H1 (cell line): ENCODE measurements around the gene SEPTIN1. TPM values are rescaled to one million over a fixed set of nuclear protein-coding genes. Genes with fewer than 3 reads are reported as not detected.

Experiments used
- CTCF ChIA-PET: fragments of 300-600 bp; sonication (Branson Sonifier 250); formaldehyde crosslinking; loops from one replicate; lab custom pipeline; 2021; ENCODE audit not compliant: partially characterized antibody; lab: Charles Lee
- POLR2A ChIA-PET: fragments of 300-600 bp; sonication (Branson Sonifier 250); formaldehyde crosslinking; loops from one replicate; lab custom pipeline; 2021; ENCODE audit warnings: inconsistent platforms; ENCODE audit not compliant: partially characterized antibody; lab: Charles Lee
- DNase-seq, 2 experiments: peaks; one replicate each; pipeline versions ENCODE4 v3.0.0 to v3.0.0-alpha.2; 2010 to 2022; ENCODE audit warnings: low spot score in 2 of 2, low read depth in 1 of 2, mixed read lengths in 1 of 2
- FAIRE-seq: peaks from 2 replicates; lab custom pipeline; 2011; peaks lifted over from hg19 to GRCh38; lab: Jason Lieb, UNC
- H2AFZ ChIP-seq: 2 replicates; pipeline ENCODE4 v1.8.1; 2012; ENCODE audit warnings: low read length, inconsistent platforms
- H2AK5ac ChIP-seq: 2 replicates; pipeline ENCODE4 v1.6.1; 2013; ENCODE audit warnings: low read depth, low read length
- H2BK120ac ChIP-seq: replicated peaks from 2 replicates; pipeline ENCODE3; 2013; ENCODE audit warnings: low read depth, low read length, inconsistent platforms
- H2BK12ac ChIP-seq: 2 replicates; pipeline ENCODE4 v1.6.1; 2013; ENCODE audit warnings: low read depth, low read length
- H2BK15ac ChIP-seq: 2 replicates; pipeline ENCODE4 v1.6.1; 2013; ENCODE audit warnings: low read length
- H2BK20ac ChIP-seq: 2 replicates; pipeline ENCODE4 v1.6.1; 2013; ENCODE audit warnings: low read length
- H2BK5ac ChIP-seq: 2 replicates; pipeline ENCODE4 v1.6.1; 2013; ENCODE audit warnings: low read depth, low read length
- H3K14ac ChIP-seq: 2 replicates; pipeline ENCODE4 v1.6.1; 2013; ENCODE audit warnings: inconsistent platforms; ENCODE audit not compliant: insufficient read length
- H3K18ac ChIP-seq: 2 replicates; pipeline ENCODE4 v1.6.1; 2013; ENCODE audit warnings: low read length; ENCODE audit errors: extremely low read depth
- H3K23ac ChIP-seq: 2 replicates; pipeline ENCODE4 v1.6.1; 2013; ENCODE audit warnings: inconsistent platforms; ENCODE audit not compliant: insufficient read length
- H3K23me2 ChIP-seq: 2 replicates; pipeline ENCODE4 v1.6.1; 2013; ENCODE audit warnings: low read depth, low read length
- H3K27ac ChIP-seq: 2 replicates; pipeline ENCODE4 v1.6.1; 2011; ENCODE audit warnings: low read depth, low read length, inconsistent platforms
- H3K27me3 ChIP-seq, 4 experiments: replicated peaks in 1 of 4; 1 replicate in 1 of 4; 2 replicates in 3 of 4; pipeline versions ENCODE4 v1.6.1 to v1.8.1; 2011 to 2013; ENCODE audit warnings: low read length in 3 of 4, mild to moderate bottlenecking in 3 of 4, inconsistent platforms in 2 of 4, mixed read lengths in 2 of 4, moderate library complexity in 1 of 4; ENCODE audit not compliant: control insufficient read depth in 3 of 4, insufficient read depth in 3 of 4; ENCODE audit errors: extremely low read depth in 1 of 4
- H3K36me3 ChIP-seq, 4 experiments: 2 replicates each; pipeline versions ENCODE4 v1.6.1 to v1.8.1; 2011 to 2013; ENCODE audit warnings: mild to moderate bottlenecking in 4 of 4, low read length in 3 of 4, moderate library complexity in 2 of 4, control low read depth in 1 of 4, inconsistent platforms in 1 of 4; ENCODE audit not compliant: insufficient read depth in 4 of 4, control insufficient read depth in 2 of 4
- H3K4ac ChIP-seq: replicated peaks from 2 replicates; pipeline ENCODE3; 2013; ENCODE audit warnings: low read length, low read depth, mixed read lengths, inconsistent platforms; ENCODE audit not compliant: insufficient read length
- H3K4me1 ChIP-seq, 4 experiments: replicated peaks in 1 of 4; 1 replicate in 1 of 4; 2 replicates in 3 of 4; pipeline versions ENCODE4 v1.6.1 to v1.8.1; 2011 to 2013; ENCODE audit warnings: low read length in 3 of 4, inconsistent platforms in 2 of 4, mixed read lengths in 1 of 4; ENCODE audit not compliant: insufficient read depth in 4 of 4, control insufficient read depth in 3 of 4
- H3K4me2 ChIP-seq, 2 experiments: 2 replicates each; pipeline versions ENCODE4 v1.6.1 to v1.8.1; 2011 to 2013; ENCODE audit warnings: low read depth in 2 of 2, low read length in 2 of 2, control low read depth in 1 of 2, inconsistent platforms in 1 of 2, mild to moderate bottlenecking in 1 of 2; ENCODE audit not compliant: insufficient read depth in 1 of 2
- H3K4me3 ChIP-seq, 4 experiments: fragments of 200-600, 300-600 bp in 1 of 4; sonication (generic), shearing (Covaris generic), sonication (Bioruptor Twin) in 1 of 4; 2 replicates each; pipeline versions ENCODE4 v1.5.1 to v1.8.1; 2011 to 2016; ENCODE audit warnings: low read length in 4 of 4, low read depth in 3 of 4, control low read depth in 2 of 4, inconsistent platforms in 2 of 4, mild to moderate bottlenecking in 2 of 4, mixed read lengths in 1 of 4, moderate library complexity in 1 of 4; ENCODE audit not compliant: insufficient read depth in 2 of 4; ENCODE audit errors: extremely low read depth in 1 of 4
- H3K56ac ChIP-seq: replicated peaks from 2 replicates; pipeline ENCODE3; 2013; ENCODE audit warnings: low read depth, mild to moderate bottlenecking, mixed read lengths, low read length, inconsistent platforms; ENCODE audit not compliant: insufficient read length
- H3K79me1 ChIP-seq: 2 replicates; pipeline ENCODE4 v1.6.1; 2013; ENCODE audit warnings: low read depth, low read length, control low read depth
- H3K79me2 ChIP-seq, 2 experiments: 2 replicates each; pipeline versions ENCODE4 v1.6.1 to v1.8.1; 2012 to 2013; ENCODE audit warnings: low read length in 2 of 2, mild to moderate bottlenecking in 2 of 2, inconsistent platforms in 1 of 2; ENCODE audit not compliant: insufficient read depth in 2 of 2, control insufficient read depth in 1 of 2
- H3K9ac ChIP-seq, 4 experiments: replicated peaks in 1 of 4; 1 replicate in 1 of 4; 2 replicates in 3 of 4; pipeline versions ENCODE4 v1.6.1 to v1.8.1; 2011 to 2013; ENCODE audit warnings: low read depth in 3 of 4, low read length in 3 of 4, control low read depth in 2 of 4, mild to moderate bottlenecking in 2 of 4, moderate library complexity in 2 of 4, inconsistent platforms in 1 of 4; ENCODE audit errors: extremely low read depth in 1 of 4
- H3K9me3 ChIP-seq, 2 experiments: 2 replicates each; pipeline versions ENCODE4 v1.6.1 to v1.8.1; 2012 to 2013; ENCODE audit warnings: mild to moderate bottlenecking in 2 of 2, moderate library complexity in 2 of 2, control low read depth in 1 of 2, inconsistent platforms in 1 of 2, low read depth in 1 of 2, low read length in 1 of 2, mixed read lengths in 1 of 2; ENCODE audit not compliant: insufficient read depth in 2 of 2
- H4K20me1 ChIP-seq, 2 experiments: replicated peaks in 1 of 2; 2 replicates each; pipeline versions ENCODE3 to v1.8.1; 2011 to 2013; ENCODE audit warnings: inconsistent platforms in 2 of 2, low read length in 2 of 2, mild to moderate bottlenecking in 1 of 2; ENCODE audit not compliant: insufficient read depth in 2 of 2, control insufficient read depth in 1 of 2
- H4K5ac ChIP-seq: 2 replicates; pipeline ENCODE4 v1.6.1; 2013; ENCODE audit warnings: low read length, low read depth, mixed read lengths, inconsistent platforms; ENCODE audit not compliant: insufficient read length
- H4K8ac ChIP-seq: 2 replicates; pipeline ENCODE4 v1.8.0; 2013; ENCODE audit warnings: mild to moderate bottlenecking, moderate library complexity, low read length, inconsistent platforms; ENCODE audit not compliant: insufficient read depth; ENCODE audit errors: extremely low read depth
- H4K91ac ChIP-seq: replicated peaks from 2 replicates; pipeline ENCODE3; 2013; ENCODE audit warnings: low read length, mixed read lengths, inconsistent platforms; ENCODE audit not compliant: insufficient read length
- JUND ChIP-seq: IDR thresholded peaks from 2 replicates; pipeline ENCODE4 v1.6.1; 2011; ENCODE audit warnings: mild to moderate bottlenecking, improper control_type of control experiment, low read length
- NANOG ChIP-seq: IDR thresholded peaks from 2 replicates; pipeline ENCODE4 v1.6.1; 2011; ENCODE audit warnings: low read length, low read depth, mild to moderate bottlenecking, inconsistent platforms; ENCODE audit not compliant: insufficient read depth, poor library complexity, severe bottlenecking
- PHF8 ChIP-seq: fragments of 200-600 bp; sonication (generic); conservative IDR thresholded peaks from 2 replicates; pipeline ENCODE4 v1.7.1; 2012; ENCODE audit warnings: low read depth, mild to moderate bottlenecking, inconsistent platforms, low read length, moderate library complexity
- WGBS, 2 experiments: shearing (Covaris generic) in 1 of 2; methylation state at CpG; one replicate each; pipeline versions ENCODE4 v1.1.6 to v1.1.7; 2013 to 2015; ENCODE audit warnings: low lambda C conversion rate in 2 of 2, mixed read lengths in 2 of 2, inconsistent platforms in 1 of 2, low coverage in 1 of 2, missing lambda C conversion rate in 1 of 2; ENCODE audit not compliant: insufficient replicate concordance in 2 of 2, insufficient coverage in 1 of 2, insufficient read length in 1 of 2; ENCODE audit errors: extremely low coverage in 1 of 2, missing lambda C conversion rate in 1 of 2; 5-methylcytosine and 5-hydroxymethylcytosine counted together
- polyA plus RNA-seq, 7 experiments: library from polyadenylated mRNA; depleted of rRNA in 3 of 7; stranded (reverse) in 5 of 7; unstranded in 2 of 7; fragments of >200 nt in 5 of 7; fragments of 200-250 nt in 2 of 7; gene quantifications; 1 replicate in 5 of 7; 2 replicates in 1 of 7; 4 replicates in 1 of 7; pipeline versions ENCODE4 v1.2.1 to v1.2.3, GENCODE V29; 2011 to 2013; ENCODE audit warnings: missing spikeins in 2 of 7, mixed read lengths in 2 of 7
- total RNA-seq: library from RNA; stranded (reverse); fragmentation: NEBNext Ultra II Directional; extraction: Animal tissue kit (Norgen Biotek cat#: 25700); gene quantifications from 2 replicates; pipeline ENCODE4 v1.2.1, GENCODE V29; 2021
- TF ChIP-seq, protein P1 (sequence below): IDR thresholded peaks from 2 replicates; pipeline ENCODE4 v1.6.1; 2011; ENCODE audit warnings: low read length, improper control_type of control experiment

The SEPTIN1 gene
- total and polyA plus RNA-seq, 2 of the 8 experiments (the other 6 are each of a cell fraction or from before 2014, with no cell fraction given): 0.24 to 1.4 TPM

DNA sequence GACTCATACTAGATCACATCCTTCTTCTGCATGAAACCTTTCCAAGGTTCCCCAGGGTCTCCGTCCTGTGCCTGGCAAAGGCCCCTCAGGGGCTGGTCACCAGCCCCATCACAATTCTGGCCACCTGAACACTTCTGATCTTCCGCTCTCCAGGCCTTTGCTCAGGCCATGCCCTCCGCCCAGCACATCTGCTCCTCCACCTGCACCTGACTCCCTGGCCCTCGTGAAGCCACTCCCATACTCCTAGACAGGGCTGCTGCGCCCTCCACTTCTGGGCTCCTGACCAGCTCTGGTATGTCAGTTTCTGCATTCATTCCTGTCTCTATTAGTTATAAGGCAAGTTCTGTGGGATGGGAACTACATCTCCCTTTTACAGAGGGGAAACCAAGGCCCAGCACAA lies 9.6 kb downstream of the SEPTIN1 start:
- Histone ChIP-seq H3K9ac (no peak overlapping the region; a peak in 2 of 7 replicates), H3K27ac (no peak overlapping the region), H3K56ac (no peak overlapping the region), H3K14ac (no peak overlapping the region), H3K79me2 (peaks cover 0 to 16% of the 10 kb centered on the region in 2 experiments; a peak in 1 of 4 replicates), H3K4me3 (no peak overlapping the region), H3K4me2 (no peak overlapping the region), H4K20me1 (peaks cover 0 to 11% of the 10 kb centered on the region in 2 experiments), H2BK15ac (0 out of 2 replicates have a peak overlapping the region, but pooled peaks have one; percentile 61), H2BK20ac (no peak overlapping the region), H3K27me3 (no peaks in the 10 kb centered on the region), H2BK120ac (no peak overlapping the region), H3K18ac (no peak overlapping the region), H3K23ac (no peak overlapping the region), H2BK12ac (no peak overlapping the region), H3K23me2 (peaks cover 13% of the 10 kb centered on the region), H3K4ac (no peak overlapping the region), H4K8ac (peak overlapping the region; percentile 79; the same call in 1 of the 2 replicates), H2AK5ac (no peak overlapping the region), H2BK5ac (no peak overlapping the region), H3K79me1 (peaks cover 8% of the 10 kb centered on the region), H3K36me3 (no peaks in the 10 kb centered on the region), H3K4me1 (peaks cover 0 to 20% (median 17%) of the 10 kb centered on the region in 4 experiments; a peak in 6 of 7 replicates), H3K9me3 (no peaks in the 10 kb centered on the region), H2AFZ (no peak overlapping the region), H4K5ac (no peak overlapping the region), H4K91ac (no peak overlapping the region)
- no peak for TF ChIP-seq NANOG
- TF ChIP-seq, protein P1, sequence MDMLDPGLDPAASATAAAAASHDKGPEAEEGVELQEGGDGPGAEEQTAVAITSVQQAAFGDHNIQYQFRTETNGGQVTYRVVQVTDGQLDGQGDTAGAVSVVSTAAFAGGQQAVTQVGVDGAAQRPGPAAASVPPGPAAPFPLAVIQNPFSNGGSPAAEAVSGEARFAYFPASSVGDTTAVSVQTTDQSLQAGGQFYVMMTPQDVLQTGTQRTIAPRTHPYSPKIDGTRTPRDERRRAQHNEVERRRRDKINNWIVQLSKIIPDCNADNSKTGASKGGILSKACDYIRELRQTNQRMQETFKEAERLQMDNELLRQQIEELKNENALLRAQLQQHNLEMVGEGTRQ: no peak
- TF ChIP-seq JUND: no peak
- TF ChIP-seq PHF8: no peak
- FAIRE-seq (no peak), DNase-seq (no peak)
- ChIA-PET POLR2A (interaction anchor here (6.9 kb wide), 1 partner anchor 15 kb away, joined by 79 read pairs; the partner anchor contains the start of gene CD2BP2), CTCF (interaction anchor here (0.7 to 2.3 kb wide), 4 partner anchors 18 to 37 kb away, joined by 3 to 12 read pairs (median 6); partner anchors contain the start of genes CD2BP2 and ZNF48)
- WGBS, 2 experiments: 84% methylated on average over 5 of the region's 5 CpGs; no CpG with 5 or more reads in 1 of the 2 experiments
